GM12878 (cell line): Measurements from ENCODE around the gene CDC42BPB. TPM values are rescaled to one million over a fixed set of nuclear protein-coding genes. Genes with fewer than 3 reads are reported as not detected.

ENCODE experiments used
- ATAC-seq: fragments of 200-7000 bp; cut with Tn5 transposase; 3 replicates; pipeline ENCODE4 v1.9.1; 2020; ENCODE audit warnings: mild to moderate bottlenecking, moderate library complexity
- BruUV-seq: library from RNA; stranded (reverse); fragments of 400-500 nt; replicated peaks from 2 replicates; lab custom pipeline; 2021; lab: Mats Ljungman, UMichigan
- CTCF ChIA-PET: fragments of 300-600 bp; sonication (Branson Sonifier 250); formaldehyde crosslinking; extraction: SDS; loops from one replicate; lab custom pipeline; 2021; ENCODE audit warnings: inconsistent platforms; lab: Yijun Ruan, JAX
- POLR2A ChIA-PET: fragments of 350-600 bp; formaldehyde crosslinking; extraction: SDS; loops from one replicate; lab custom pipeline; 2021; ENCODE audit warnings: inconsistent platforms; lab: Charles Lee
- RAD21 ChIA-PET: fragments of 300-600 bp; sonication (Branson Sonifier 250); formaldehyde crosslinking; loops from one replicate; lab custom pipeline; 2023; ENCODE audit warnings: antibody characterized with exemption; ENCODE audit not compliant: unreplicated experiment; lab: Charles Lee
- SMC1A ChIA-PET: fragments of 300-600 bp; sonication (Branson Sonifier 250); formaldehyde crosslinking; loops from one replicate; lab custom pipeline; 2023; ENCODE audit not compliant: unreplicated experiment, uncharacterized antibody; lab: Charles Lee
- DNase-seq: peaks from one replicate; pipeline ENCODE4 v3.0.0-alpha.2; 2011; ENCODE audit warnings: low read depth, low spot score
- FAIRE-seq: peaks from 3 replicates; lab custom pipeline; 2011; peaks lifted over from hg19 to GRCh38; lab: Jason Lieb, UNC
- H2AFZ ChIP-seq: 2 replicates; pipeline ENCODE4 v1.6.0; 2011; ENCODE audit warnings: low read depth, low read length, control low read depth; ENCODE audit not compliant: control insufficient read depth
- H3K27ac ChIP-seq: 2 replicates; pipeline ENCODE4 v1.5.1; 2011; ENCODE audit warnings: control low read depth; ENCODE audit not compliant: control insufficient read depth, insufficient read depth
- H3K27me3 ChIP-seq, 2 experiments: replicated peaks in 1 of 2; 2 replicates each; pipeline versions ENCODE4 v1.6.0 to v1.6.1; 2011; ENCODE audit warnings: low read length in 1 of 2; ENCODE audit not compliant: control insufficient read depth in 2 of 2, insufficient read depth in 2 of 2
- H3K36me3 ChIP-seq, 2 experiments: 2 replicates each; pipeline ENCODE4 v1.5.1; 2011; ENCODE audit warnings: low read length in 1 of 2; ENCODE audit not compliant: control insufficient read depth in 2 of 2, insufficient read depth in 2 of 2
- H3K4me1 ChIP-seq: 2 replicates; pipeline ENCODE4 v1.6.1; 2011; ENCODE audit warnings: mild to moderate bottlenecking, low read length, moderate library complexity, mixed read lengths; ENCODE audit not compliant: control insufficient read depth, insufficient read depth
- H3K4me2 ChIP-seq: 2 replicates; pipeline ENCODE4 v1.6.0; 2011; ENCODE audit warnings: control low read depth; ENCODE audit not compliant: control insufficient read depth, insufficient read depth
- H3K4me3 ChIP-seq: fragments of 200-600 bp; sonication (generic); 2 replicates; pipeline ENCODE4 v1.5.1; 2016
- H3K79me2 ChIP-seq: 2 replicates; pipeline ENCODE4 v1.6.0; 2011; ENCODE audit warnings: low read length; ENCODE audit not compliant: control insufficient read depth, insufficient read depth
- H3K9ac ChIP-seq: 2 replicates; pipeline ENCODE4 v1.8.0; 2011; ENCODE audit warnings: low read length, control low read depth, mixed read lengths; ENCODE audit not compliant: control insufficient read depth, insufficient read depth
- H3K9me3 ChIP-seq: replicated peaks from 3 replicates; pipeline ENCODE4 v1.5.1; 2011; ENCODE audit warnings: mild to moderate bottlenecking, low read length; ENCODE audit not compliant: control insufficient read depth, insufficient read depth
- H4K20me1 ChIP-seq: 2 replicates; pipeline ENCODE4 v1.6.0; 2011; ENCODE audit not compliant: control insufficient read depth, insufficient read depth
- ASH2L ChIP-seq: fragments of 300-600, 200-600 bp; sonication (generic); IDR thresholded peaks from 2 replicates; pipeline ENCODE4 v1.6.1; 2017; ENCODE audit warnings: low read depth, mild to moderate bottlenecking, borderline replicate concordance
- BMI1 ChIP-seq: fragments of 450-650 bp; IDR thresholded peaks from 2 replicates; pipeline ENCODE4 v1.6.1; 2016; ENCODE audit warnings: mild to moderate bottlenecking, moderate library complexity, borderline replicate concordance
- BRCA1 ChIP-seq: IDR thresholded peaks from 2 replicates; pipeline ENCODE4 v1.6.1; 2011; ENCODE audit warnings: low read depth, low read length, improper control_type of control experiment
- E2F4 ChIP-seq: IDR thresholded peaks from 2 replicates; pipeline ENCODE4 v1.6.1; 2012; ENCODE audit warnings: low read depth, low read length, improper control_type of control experiment
- E2F8 ChIP-seq: fragments of 450-650 bp; IDR thresholded peaks from 2 replicates; pipeline ENCODE4 v1.6.1; 2018; ENCODE audit warnings: mild to moderate bottlenecking, low read depth, moderate library complexity; ENCODE audit not compliant: partially characterized antibody
- EP300 ChIP-seq, 2 experiments: fragments of 150-350 bp in 1 of 2; IDR thresholded peaks; 2 replicates each; pipeline ENCODE4 v1.6.1; 2011 to 2012; ENCODE audit warnings: low read depth in 2 of 2, low read length in 2 of 2, borderline replicate concordance in 1 of 2, improper control_type of control experiment in 1 of 2, inconsistent platforms in 1 of 2; ENCODE audit not compliant: control insufficient read depth in 1 of 2
- IKZF1 ChIP-seq: fragments of 450-650 bp; conservative IDR thresholded peaks from 2 replicates; pipeline ENCODE4 v1.6.1; 2017; ENCODE audit warnings: antibody characterized with exemption, mild to moderate bottlenecking
- MEF2A ChIP-seq: IDR thresholded peaks from 2 replicates; pipeline ENCODE4 v1.6.1; 2011; ENCODE audit warnings: low read depth, mild to moderate bottlenecking, low read length, moderate library complexity; ENCODE audit not compliant: insufficient read depth
- MEF2B ChIP-seq: fragments of 450-650 bp; IDR thresholded peaks from 2 replicates; pipeline ENCODE4 v1.6.1; 2018; ENCODE audit warnings: mild to moderate bottlenecking, moderate library complexity; ENCODE audit not compliant: partially characterized antibody, poor library complexity, severe bottlenecking
- NR2F1 ChIP-seq: fragments of 450-650 bp; conservative IDR thresholded peaks from 2 replicates; pipeline ENCODE4 v1.6.1; 2017; ENCODE audit warnings: mild to moderate bottlenecking
- PML ChIP-seq: IDR thresholded peaks from 2 replicates; pipeline ENCODE4 v1.6.1; 2012; ENCODE audit warnings: low read length, inconsistent platforms
- RB1 ChIP-seq: fragments of 450-650 bp; formaldehyde crosslinking; IDR thresholded peaks from 2 replicates; pipeline ENCODE4 v1.6.1; 2017; ENCODE audit warnings: mild to moderate bottlenecking, borderline replicate concordance
- WGBS: methylation state at CpG from one replicate; pipeline ENCODE4 v1.1.6; 2016; ENCODE audit warnings: low lambda C conversion rate; ENCODE audit not compliant: insufficient replicate concordance, insufficient coverage; ENCODE audit errors: missing lambda C conversion rate; 5-methylcytosine and 5-hydroxymethylcytosine counted together
- in situ Hi-C: fragments of 300-500 bp; cut with MboI; formaldehyde crosslinking; loops from 9 replicates; pipeline ENCODE4 v1.14.3; 2018; ENCODE audit warnings: mixed read lengths
- intact Hi-C: fragments of 100-400 bp; cut with micrococcal nuclease; formaldehyde crosslinking; loops from one replicate; pipeline ENCODE4 v1.14.2; 2022; ENCODE audit not compliant: unreplicated experiment
- polyA plus RNA-seq, 11 experiments: library from polyadenylated mRNA; depleted of rRNA in 4 of 11; unstranded in 6 of 11; stranded (reverse) in 5 of 11; fragments of >200 nt; fragmentation: Nextera tagmentation in 4 of 11; fragmentation: Illumina TruSeq in 1 of 11; extraction: Ambion mirVana in 4 of 11; extraction: Trizol in 1 of 11; gene quantifications; 1 replicate in 1 of 11; 2 replicates in 10 of 11; pipeline versions ENCODE4 v1.2.1 to v1.2.3, GENCODE V29; 2011 to 2016; ENCODE audit warnings: inconsistent platforms in 2 of 11, missing spikeins in 2 of 11, low read depth in 1 of 11
- total RNA-seq, 4 experiments: library from RNA; depleted of rRNA in 3 of 4; stranded (reverse); fragments of >200 nt in 3 of 4; fragmentation: Illumina TruSeq in 1 of 4; extraction: Trizol in 1 of 4; gene quantifications; 2 replicates each; pipeline versions ENCODE4 v1.2.1 to v1.2.3, GENCODE V29; 2013 to 2021
- TF ChIP-seq, protein P1 (sequence below): IDR thresholded peaks from 2 replicates; pipeline ENCODE4 v1.6.1; 2011; ENCODE audit warnings: low read depth, mild to moderate bottlenecking, low read length, moderate library complexity, borderline replicate concordance; ENCODE audit errors: extremely low read depth

CDC42BPB gene
- total and polyA plus RNA-seq, 10 of the 15 experiments (the other 5 are each of a cell fraction or from before 2014, with no cell fraction given): 0.42 to 22.1 (median 13.3) TPM

DNA sequence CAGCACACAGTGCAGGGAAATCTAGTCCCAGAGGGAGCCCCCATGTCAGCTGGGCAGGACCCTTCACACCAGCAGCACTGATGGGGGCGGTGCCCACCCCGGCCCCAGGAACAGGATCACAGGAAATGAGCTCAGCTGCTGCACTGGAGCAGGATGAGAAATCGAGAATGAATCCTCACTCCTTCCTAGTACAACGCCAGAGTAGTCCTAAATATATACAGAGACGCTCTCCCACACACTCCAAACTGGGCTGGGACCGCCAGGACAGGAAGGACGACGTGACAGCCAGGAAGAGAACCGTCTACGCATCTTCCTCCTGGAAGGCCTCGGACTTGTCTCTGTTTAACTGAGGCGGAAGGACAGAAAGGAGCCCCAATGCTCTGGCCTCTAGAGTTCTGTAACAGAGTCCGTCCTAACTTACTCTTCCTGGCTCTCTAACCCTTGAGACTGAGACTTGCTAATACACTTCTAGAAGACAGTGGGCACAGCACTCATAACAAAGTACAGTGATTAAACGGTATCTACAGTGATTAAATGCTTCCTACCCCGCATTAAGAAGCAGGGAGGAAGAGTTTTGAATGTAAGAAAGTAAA is 33.4 kb downstream of the CDC42BPB start:
- intact Hi-C loops (no loop called here), in situ Hi-C loops (no loop called here)
- POLR2A ChIA-PET: no interaction called here
- H3K9ac ChIP-seq: no peak overlapping the region
- H3K79me2 ChIP-seq: peaks cover 14% of the 10 kb centered on the region
- H3K9me3 ChIP-seq: peaks cover 2% of the 10 kb centered on the region; the same call in 2 of the 3 replicates
- SMC1A ChIA-PET: no interaction called here
- H2AFZ ChIP-seq: no peak overlapping the region
- no TSS peak for BruUV-seq
- H3K4me2 ChIP-seq: no peak overlapping the region
- no peak for TF ChIP-seq MEF2B
- no peak for TF ChIP-seq E2F4
- no peak for TF ChIP-seq BMI1
- no peak for TF ChIP-seq BRCA1
- no peak for TF ChIP-seq ASH2L
- no peak for TF ChIP-seq RB1
- no peak for TF ChIP-seq PML
- no peak for TF ChIP-seq E2F8
- TF ChIP-seq IKZF1: no peak
- no peak for TF ChIP-seq MEF2A
- TF ChIP-seq EP300 (IDR thresholded peaks at IDR 0.05; ENCODE audit: borderline replicate concordance in 1 of 2, control insufficient read depth in 1 of 2, low read depth in 2 of 2, low read length in 2 of 2): no peak
- TF ChIP-seq, protein P1, sequence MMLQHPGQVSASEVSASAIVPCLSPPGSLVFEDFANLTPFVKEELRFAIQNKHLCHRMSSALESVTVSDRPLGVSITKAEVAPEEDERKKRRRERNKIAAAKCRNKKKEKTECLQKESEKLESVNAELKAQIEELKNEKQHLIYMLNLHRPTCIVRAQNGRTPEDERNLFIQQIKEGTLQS: no peak
- TF ChIP-seq NR2F1: no peak
- FAIRE-seq (no peak), ATAC-seq (no peak), DNase-seq (no peak)
- RAD21 ChIA-PET: no interaction called here
- H3K27ac ChIP-seq: no peak overlapping the region
- WGBS: 53% methylated on average over 15 of the region's 15 CpGs
- no peaks in the 10 kb centered on the region for H3K27me3 ChIP-seq
- H3K36me3 ChIP-seq: no peaks in the 10 kb centered on the region; a peak in 2 of 4 replicates
- no peak overlapping the region for H3K4me3 ChIP-seq
- H4K20me1 ChIP-seq: no peaks in the 10 kb centered on the region
- CTCF ChIA-PET: no interaction called here
- 0 out of 2 replicates have a peak, but pooled peaks cover 3% of the 10 kb centered on the region for H3K4me1 ChIP-seq
